Mucosa of stomach (tissue), 1 donor: Measurements from ENCODE around the gene NRAS.

Experiments used
- H3K27me3 ChIP-seq: one replicate; pipeline ENCODE4 v1.7.0; 2013; ENCODE audit warnings: mild to moderate bottlenecking, low read length; ENCODE audit not compliant: control insufficient read depth, insufficient read depth
- H3K36me3 ChIP-seq: one replicate; pipeline ENCODE4 v1.7.0; 2013; ENCODE audit warnings: low read length; ENCODE audit not compliant: control insufficient read depth, insufficient read depth
- H3K4me1 ChIP-seq: one replicate; pipeline ENCODE4 v1.7.0; 2013; ENCODE audit warnings: mild to moderate bottlenecking, low read length; ENCODE audit not compliant: control insufficient read depth, insufficient read depth
- H3K4me3 ChIP-seq: one replicate; pipeline ENCODE4 v1.7.0; 2013; ENCODE audit warnings: low read length
- H3K9ac ChIP-seq: one replicate; pipeline ENCODE4 v1.7.0; 2013; ENCODE audit warnings: mild to moderate bottlenecking, low read length, moderate library complexity
- H3K9me3 ChIP-seq: one replicate; pipeline ENCODE4 v1.7.0; 2013; ENCODE audit warnings: mild to moderate bottlenecking, low read length, moderate library complexity; ENCODE audit not compliant: control insufficient read depth
- donor health status: Pancreatic carcinoma.

Gene NRAS

DNA sequence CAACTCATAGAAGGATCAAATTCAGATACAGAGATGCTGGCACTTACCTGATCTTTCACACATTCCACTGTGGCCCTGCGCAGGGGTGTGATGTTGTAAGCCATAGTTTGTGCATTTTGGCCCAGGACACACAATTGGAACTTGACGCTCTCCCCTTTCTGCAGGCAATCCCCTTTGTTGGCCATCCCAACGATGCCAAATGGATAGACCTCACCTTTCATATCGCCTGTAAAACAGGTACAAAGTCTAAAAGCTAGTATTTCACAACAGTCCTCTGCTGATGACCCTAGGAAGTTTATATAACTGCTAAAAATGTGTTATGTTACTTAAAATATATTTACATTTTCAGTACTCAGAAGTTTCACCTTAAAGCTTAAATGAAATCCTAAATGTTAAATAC, 3.9 kb upstream of the NRAS start:
- no peak overlapping the region for H3K9ac ChIP-seq
- no peak overlapping the region for H3K4me3 ChIP-seq
- H3K4me1 ChIP-seq = peaks cover 3% of the 10 kb centered on the region
- H3K27me3 ChIP-seq = no peaks in the 10 kb centered on the region
- H3K9me3 ChIP-seq = no peaks in the 10 kb centered on the region
- peaks cover 6% of the 10 kb centered on the region for H3K36me3 ChIP-seq

DNA sequence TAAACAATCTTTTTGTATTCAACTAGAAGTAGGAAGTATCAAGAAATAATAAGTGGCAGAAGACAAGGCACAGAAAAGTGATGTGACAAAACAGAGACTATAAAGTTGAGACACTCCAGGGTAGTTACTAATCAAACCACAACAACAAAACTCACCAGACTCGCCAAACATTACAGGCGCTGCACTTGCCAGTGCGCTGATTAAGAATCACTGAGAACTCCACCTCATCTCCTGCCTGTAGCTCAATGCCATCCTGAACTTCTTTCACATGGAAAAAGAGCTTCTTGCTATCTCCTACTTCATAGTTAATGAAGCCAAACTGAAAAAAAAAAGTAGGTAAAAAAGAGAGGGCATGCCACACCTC, 2.8 kb upstream of the NRAS start:
- H3K4me1 ChIP-seq = peaks cover 5% of the 10 kb centered on the region
- peaks cover 6% of the 10 kb centered on the region for H3K36me3 ChIP-seq
- no peak overlapping the region for H3K9ac ChIP-seq
- no peaks in the 10 kb centered on the region for H3K9me3 ChIP-seq
- no peaks in the 10 kb centered on the region for H3K27me3 ChIP-seq
- no peak overlapping the region for H3K4me3 ChIP-seq

DNA sequence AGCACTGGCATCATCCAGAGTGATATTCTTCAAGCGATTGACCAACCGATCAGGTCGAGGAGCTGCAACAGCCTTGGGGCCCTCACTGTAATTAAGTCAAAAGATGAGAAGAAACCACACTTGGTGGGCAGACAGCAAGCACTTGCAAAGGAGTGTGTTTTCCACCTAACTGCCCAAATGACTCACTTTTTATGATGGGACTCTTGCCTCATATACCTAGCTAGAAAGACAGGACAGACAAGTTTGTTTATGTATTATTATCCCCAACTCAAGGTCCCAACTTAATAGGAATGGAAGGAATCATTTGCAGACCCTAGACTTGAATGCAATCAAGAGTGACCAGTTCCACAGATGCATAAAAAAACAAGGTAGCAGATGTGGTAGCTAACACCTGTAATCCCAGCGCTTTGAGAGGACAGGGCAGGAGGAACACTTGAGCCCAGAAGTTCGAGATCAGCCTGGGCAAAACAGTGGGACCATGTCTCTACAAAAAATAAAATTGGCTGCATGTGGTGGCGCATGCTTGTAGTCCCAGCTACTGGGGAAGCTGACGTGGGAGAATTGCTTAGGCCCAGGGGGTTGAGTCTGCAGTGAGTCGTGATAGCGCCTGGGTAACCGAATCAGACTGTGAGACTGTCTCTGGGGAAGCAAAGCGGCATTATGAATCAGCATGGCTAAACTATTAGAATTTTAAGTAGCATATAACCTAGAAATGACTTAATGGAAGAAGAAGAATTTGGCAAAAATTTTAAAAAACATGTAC, 2.3 kb upstream of the NRAS start:
- H3K4me1 ChIP-seq = peaks cover 5% of the 10 kb centered on the region
- H3K36me3 ChIP-seq = peaks cover 6% of the 10 kb centered on the region
- H3K4me3 ChIP-seq = no peak overlapping the region
- H3K27me3 ChIP-seq = no peaks in the 10 kb centered on the region
- no peaks in the 10 kb centered on the region for H3K9me3 ChIP-seq
- no peak overlapping the region for H3K9ac ChIP-seq

DNA sequence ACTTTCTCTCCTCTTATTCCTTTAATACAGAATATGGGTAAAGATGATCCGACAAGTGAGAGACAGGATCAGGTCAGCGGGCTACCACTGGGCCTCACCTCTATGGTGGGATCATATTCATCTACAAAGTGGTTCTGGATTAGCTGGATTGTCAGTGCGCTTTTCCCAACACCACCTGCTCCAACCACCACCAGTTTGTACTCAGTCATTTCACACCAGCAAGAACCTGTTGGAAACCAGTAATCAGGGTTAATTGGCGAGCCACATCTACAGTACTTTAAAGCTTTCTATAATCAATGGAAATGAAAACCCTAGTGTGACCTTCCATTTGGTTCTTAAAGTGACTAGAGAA, 643 bp downstream of the NRAS start:
- Histone ChIP-seq H3K9ac (peak overlapping the region; percentile 99), H3K4me3 (peak overlapping the region; percentile 95), H3K9me3 (no peaks in the 10 kb centered on the region), H3K36me3 (no peaks in the 10 kb centered on the region), H3K4me1 (peaks cover 5% of the 10 kb centered on the region), H3K27me3 (no peaks in the 10 kb centered on the region)

DNA sequence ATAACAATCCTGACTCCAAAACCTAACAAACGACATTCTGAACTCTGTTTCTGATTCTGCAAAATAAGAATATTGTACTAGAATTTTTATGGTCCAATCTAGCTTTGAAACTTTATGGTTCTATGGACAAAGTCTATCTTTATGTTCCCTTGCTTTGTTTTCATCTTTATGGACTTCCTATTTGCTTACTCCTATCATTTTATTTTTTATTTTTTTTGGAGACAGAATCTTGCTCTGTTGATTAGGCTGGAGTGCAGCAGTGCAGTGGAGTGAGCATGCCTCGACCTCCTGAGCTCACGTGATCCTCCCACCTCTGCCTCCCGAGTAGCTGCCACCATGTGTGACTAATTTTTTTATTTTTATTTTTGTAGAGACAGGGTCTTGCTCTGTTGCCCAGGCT, 3.6 kb downstream of the NRAS start:
- Histone ChIP-seq H3K9me3 (no peaks in the 10 kb centered on the region), H3K27me3 (no peaks in the 10 kb centered on the region), H3K9ac (no peak overlapping the region), H3K36me3 (no peaks in the 10 kb centered on the region), H3K4me3 (no peak overlapping the region), H3K4me1 (peaks cover 5% of the 10 kb centered on the region)

DNA sequence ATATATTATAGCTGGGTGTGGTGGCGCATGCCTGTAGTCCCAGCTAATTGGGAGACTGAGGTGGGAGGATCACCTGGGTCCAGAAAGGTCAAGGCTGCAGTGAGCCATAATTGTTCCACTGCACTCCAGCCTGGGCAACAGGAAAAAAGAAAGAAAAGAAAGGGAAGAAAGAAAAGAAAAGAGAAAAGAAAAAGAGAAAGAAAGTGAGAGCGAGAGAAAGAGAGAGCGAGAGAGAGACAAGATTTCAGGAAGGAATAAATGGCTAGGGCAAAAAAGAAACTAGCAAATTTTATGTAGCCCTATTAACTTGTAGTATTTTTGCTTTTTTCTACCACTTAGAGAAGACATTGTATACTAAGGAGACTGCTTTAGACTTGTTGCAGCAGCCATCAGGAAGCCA, 6.2 kb downstream of the NRAS start:
- no peaks in the 10 kb centered on the region for H3K36me3 ChIP-seq
- H3K9me3 ChIP-seq = no peaks in the 10 kb centered on the region
- H3K4me1 ChIP-seq = peaks cover 1% of the 10 kb centered on the region
- H3K4me3 ChIP-seq = no peak overlapping the region
- no peaks in the 10 kb centered on the region for H3K27me3 ChIP-seq
- H3K9ac ChIP-seq = no peak overlapping the region

DNA sequence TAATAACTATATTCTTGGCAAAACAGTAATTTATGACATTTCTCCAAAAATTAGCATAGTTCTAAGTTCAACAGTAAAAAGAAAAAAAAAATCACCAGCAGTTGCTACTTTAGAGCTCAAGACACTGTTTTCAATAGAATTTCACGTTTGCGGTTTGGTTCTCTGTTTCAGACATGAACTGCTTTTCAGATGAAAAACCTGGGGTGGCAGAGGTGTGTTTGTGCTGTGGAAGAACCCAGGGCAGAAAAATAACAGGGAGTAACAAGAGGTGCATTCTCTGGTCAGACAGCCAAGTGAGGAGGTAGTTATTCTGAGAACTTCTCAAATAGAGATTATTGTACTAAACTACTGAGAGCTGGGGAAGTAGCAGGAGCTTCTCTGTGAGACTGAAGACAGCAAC, 9.0 kb downstream of the NRAS start:
- no peaks in the 10 kb centered on the region for H3K36me3 ChIP-seq
- no peak overlapping the region for H3K9ac ChIP-seq
- H3K4me1 ChIP-seq = no peaks in the 10 kb centered on the region
- H3K4me3 ChIP-seq = no peak overlapping the region
- H3K9me3 ChIP-seq = no peaks in the 10 kb centered on the region
- H3K27me3 ChIP-seq = no peaks in the 10 kb centered on the region

DNA sequence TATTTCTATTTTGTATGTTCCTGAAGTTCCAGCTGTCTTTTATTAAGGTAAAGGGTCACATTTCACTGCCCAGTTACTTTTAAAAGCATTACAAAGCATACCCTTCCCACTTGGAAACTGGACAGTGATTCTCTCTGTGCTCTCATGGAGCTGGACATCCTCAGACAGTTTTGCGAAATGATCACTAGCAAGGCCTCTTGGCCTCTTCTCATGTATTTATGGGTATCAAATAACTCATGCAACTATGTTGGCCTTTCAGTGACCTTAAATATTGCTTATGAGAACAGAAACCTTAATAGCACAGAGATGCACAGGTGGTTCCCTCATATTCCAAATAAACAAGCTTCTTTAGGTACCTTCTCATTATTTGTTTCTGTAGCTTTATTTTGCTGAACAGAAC, 13.3 kb downstream of the NRAS start:
- Histone ChIP-seq H3K9me3 (no peaks in the 10 kb centered on the region), H3K36me3 (no peaks in the 10 kb centered on the region), H3K4me1 (no peaks in the 10 kb centered on the region), H3K9ac (no peak overlapping the region), H3K4me3 (no peak overlapping the region), H3K27me3 (no peaks in the 10 kb centered on the region)

DNA sequence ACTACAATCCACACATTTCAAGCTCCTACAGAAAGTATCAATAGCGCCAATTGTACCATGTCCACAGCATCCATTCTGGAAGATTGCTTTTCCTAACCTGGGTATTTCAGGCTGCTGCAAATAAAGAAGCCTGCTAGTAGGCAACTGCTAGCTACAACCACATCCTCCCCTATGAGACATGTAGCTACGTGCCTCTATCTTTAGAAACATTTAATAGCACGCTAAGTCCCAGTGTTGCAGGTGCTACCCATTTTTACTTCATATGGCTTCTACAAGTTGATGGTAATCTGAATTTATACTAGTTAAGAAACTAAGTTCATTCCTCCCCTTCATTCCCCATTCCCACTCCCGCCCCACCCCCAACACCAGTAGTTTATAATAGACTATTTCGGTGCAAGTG, 13.8 kb downstream of the NRAS start:
- no peak overlapping the region for H3K4me3 ChIP-seq
- H3K27me3 ChIP-seq = no peaks in the 10 kb centered on the region
- no peaks in the 10 kb centered on the region for H3K36me3 ChIP-seq
- H3K9ac ChIP-seq = no peak overlapping the region
- no peaks in the 10 kb centered on the region for H3K4me1 ChIP-seq
- no peaks in the 10 kb centered on the region for H3K9me3 ChIP-seq

DNA sequence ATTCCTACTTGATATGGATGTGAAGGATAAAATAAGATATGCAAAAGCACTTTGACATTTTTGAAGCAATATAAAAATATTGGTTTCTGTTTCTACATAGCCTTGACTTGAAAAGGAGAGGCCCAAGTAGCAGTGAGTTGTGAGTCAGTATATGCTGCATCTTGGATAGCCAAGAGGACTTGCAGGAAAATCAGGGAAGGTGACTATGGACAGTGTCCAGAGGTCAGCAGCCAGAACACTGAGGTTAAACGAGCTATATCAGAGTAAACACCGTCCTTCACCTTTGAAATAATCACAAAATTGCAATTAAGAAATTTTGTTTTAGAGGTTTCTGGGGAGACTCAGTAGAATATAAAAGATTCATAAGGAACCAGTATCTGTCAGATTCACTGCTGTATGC, 14.6 kb downstream of the NRAS start:
- Histone ChIP-seq H3K27me3 (no peaks in the 10 kb centered on the region), H3K9ac (no peak overlapping the region), H3K36me3 (no peaks in the 10 kb centered on the region), H3K4me3 (no peak overlapping the region), H3K4me1 (no peaks in the 10 kb centered on the region), H3K9me3 (no peaks in the 10 kb centered on the region)

DNA sequence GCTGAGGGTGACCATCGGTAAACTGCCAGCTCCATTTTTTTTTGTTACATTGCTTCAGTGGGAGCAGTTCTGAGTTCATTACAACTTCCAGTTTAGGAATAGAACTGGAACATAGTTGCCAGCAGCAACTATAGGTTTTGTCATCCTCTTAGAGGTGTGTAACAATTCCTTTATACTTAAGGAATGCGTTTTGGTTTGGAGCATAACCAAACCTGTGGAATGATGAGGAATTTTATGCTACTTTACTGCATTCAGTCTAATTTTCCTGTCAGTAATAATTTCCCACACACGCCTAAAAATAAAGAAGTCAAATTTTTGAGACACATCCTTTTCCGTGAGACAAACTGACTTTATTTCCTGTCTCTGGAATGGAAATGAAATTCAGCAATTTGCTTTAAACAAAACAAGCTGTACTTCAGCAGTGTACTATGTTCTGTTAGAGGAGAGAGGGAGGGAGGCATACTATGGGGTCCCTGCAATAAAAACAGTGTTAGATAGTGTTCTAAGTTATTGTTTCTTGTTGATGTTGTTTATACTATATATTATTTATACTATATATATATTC, 16.5 kb downstream of the NRAS start:
- Histone ChIP-seq H3K4me1 (no peaks in the 10 kb centered on the region), H3K36me3 (no peaks in the 10 kb centered on the region), H3K4me3 (no peak overlapping the region), H3K9me3 (no peaks in the 10 kb centered on the region), H3K9ac (no peak overlapping the region), H3K27me3 (no peaks in the 10 kb centered on the region)

DNA sequence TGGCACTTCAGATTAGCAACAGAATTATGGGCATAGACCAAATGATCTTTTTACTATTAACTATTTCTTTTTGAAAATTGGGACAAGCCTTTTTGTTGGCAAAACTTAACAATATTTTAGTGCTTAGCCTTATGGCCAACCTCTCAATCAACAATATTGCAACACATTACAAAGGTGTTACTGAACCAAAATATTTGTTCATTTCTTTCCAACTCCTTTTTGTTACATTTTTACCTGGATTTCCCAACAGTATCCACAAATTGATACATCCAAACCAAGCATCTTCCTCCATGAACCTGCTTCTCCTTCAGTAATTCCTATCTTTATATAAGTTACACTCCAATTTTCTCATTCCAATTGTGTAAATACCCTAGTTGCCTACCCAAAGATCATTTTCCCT, 19.8 kb downstream of the NRAS start:
- Histone ChIP-seq H3K4me3 (no peak overlapping the region), H3K36me3 (no peaks in the 10 kb centered on the region), H3K27me3 (no peaks in the 10 kb centered on the region), H3K9me3 (no peaks in the 10 kb centered on the region), H3K9ac (no peak overlapping the region), H3K4me1 (no peaks in the 10 kb centered on the region)
